NCI-H2196 (cell line): ENCODE results near the gene TEKT3.

Source experiments
- DNase-seq: peaks from one replicate; lab custom pipeline; 2025; ENCODE audit not compliant: unreplicated experiment; lab: John Stamatoyannopoulos, UW

Gene TEKT3

DNA sequence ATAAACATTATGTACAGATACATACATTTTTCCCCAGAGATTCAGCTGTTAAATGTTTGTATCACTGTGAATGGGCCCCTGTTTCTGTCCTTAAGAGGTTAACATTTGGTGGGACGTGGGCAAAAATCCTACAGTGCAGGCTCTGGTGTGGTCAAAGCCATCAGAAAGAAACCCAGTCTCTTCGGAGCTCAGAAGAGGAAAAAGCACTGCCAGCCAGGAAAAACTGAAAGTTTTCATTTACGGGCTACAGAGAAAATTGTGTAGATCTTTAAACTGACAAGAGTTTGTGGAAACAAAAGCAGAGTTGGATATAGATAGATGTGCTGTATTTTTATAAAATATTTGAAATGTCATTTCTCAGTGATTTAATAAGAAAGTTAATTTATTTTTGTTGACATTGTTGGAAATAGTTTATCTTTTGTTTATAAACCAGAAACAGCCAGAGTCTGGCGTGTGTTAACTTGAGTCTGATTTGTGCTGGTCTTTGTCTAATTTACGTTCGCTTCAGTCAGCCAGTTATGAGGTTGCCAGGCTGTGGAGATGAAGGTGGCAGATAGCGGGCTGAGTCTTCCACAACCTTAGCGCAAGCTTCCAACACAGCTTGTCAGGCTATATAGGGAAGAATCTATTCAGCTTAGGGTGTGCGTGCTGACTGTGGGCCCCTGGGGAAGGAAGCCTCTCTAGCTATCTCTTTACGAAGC lies 9.5 kb upstream of the TEKT3 start:
- no peak for DNase-seq

DNA sequence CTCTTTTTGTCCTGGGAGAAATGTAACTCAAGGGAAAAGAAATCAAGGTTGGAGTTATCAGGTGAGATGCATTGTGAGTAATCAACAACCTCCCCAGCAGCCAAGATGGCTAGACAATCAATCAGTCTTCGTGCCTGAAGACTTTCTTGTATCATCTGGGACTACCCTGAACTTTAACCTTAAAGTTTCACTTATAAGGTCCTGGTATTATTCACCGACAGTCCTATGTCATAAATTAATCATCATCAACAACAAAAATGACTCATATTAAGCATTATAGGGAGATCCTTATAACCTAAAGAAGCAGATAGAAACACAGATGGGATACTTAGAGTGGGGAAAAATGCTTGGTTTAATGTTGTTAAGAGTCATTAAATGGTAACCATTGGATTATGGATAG lies 7.7 kb upstream of the TEKT3 start:
- DNase-seq: no peak

DNA sequence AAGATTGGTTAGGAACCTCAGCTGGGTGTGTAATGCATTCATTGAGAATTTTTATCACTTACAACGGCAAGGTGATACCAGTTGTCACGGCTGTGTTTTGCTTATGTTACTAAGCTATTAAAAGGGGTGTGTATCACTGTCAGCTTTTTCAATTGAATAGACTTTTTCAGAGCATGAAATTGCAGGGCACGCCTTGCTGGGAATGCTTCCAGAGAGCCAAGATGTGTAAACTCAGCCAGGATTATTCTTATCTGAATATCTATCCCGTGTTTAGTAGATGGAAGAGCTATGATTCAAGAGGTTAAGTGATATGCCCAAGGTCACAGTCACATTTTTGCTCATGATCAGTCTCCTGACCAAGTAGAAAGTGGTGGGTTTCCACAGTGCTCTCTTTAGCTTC lies 6.6 kb upstream of the TEKT3 start:
- peak; percentile 9 for DNase-seq

DNA sequence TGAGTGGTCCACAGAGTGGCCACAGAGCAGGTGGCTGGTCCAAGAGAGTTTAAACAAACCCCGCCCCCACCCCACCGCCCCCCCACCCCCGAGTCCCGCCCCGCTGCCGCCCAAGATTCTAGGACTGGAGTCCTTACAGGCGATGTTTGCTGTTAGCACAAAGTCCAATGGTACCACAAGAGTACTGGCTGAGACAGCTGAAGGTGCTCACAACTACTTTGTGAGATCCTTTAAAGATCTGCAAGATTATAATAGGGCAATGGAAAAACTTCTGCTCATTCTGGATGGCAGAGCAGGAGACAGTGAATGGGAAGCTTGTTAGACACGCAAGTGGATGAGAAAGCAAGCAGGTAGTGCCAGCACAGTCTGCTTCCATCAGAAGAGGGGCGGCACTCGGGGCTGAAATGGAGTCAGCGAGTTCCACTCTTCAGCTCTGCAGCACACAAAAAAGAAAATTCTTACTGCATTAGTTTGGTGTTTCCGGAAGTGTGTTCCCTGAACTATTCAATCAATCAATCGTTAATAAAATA lies 4.7 kb upstream of the TEKT3 start:
- DNase-seq: no peak

DNA sequence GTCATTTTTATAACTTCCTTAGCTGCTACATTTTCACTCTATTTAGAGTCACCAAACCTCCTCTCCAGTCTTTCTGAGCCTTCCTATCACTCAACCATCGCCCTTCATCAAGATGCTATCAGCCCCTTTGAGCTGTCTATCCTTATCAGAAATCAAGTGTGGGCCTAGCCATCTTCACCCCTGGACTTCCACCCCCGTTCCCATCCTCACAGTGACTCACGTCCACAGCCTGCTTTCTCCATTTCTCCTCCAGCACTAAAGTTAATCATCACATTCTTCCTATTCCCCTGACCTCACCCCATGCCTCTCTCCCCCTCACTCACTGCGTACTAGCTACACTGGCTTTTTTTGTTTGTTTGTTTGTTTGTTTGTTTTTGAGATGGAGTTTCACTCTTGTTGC lies 2.4 kb upstream of the TEKT3 start:
- no peak for DNase-seq

DNA sequence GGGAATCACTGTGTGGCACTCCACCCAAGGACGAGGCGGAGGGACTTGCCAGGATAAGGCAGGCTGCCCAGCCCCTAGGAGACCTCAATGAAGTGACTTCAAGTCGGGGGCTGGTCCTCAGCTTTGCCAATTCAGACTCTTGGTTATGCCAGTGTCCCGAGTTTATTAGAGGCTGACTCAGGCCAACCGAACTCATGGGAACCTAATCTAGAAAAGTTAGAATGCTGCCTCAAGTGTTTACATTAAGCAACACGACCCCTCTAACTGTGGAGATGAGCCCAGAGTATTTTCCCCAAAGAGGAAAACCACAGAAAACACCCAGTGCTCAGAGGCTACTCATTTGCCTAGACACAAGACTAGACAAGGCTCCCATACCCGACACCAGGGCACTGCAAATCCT lies 1.1 kb upstream of the TEKT3 start:
- no peak for DNase-seq

DNA sequence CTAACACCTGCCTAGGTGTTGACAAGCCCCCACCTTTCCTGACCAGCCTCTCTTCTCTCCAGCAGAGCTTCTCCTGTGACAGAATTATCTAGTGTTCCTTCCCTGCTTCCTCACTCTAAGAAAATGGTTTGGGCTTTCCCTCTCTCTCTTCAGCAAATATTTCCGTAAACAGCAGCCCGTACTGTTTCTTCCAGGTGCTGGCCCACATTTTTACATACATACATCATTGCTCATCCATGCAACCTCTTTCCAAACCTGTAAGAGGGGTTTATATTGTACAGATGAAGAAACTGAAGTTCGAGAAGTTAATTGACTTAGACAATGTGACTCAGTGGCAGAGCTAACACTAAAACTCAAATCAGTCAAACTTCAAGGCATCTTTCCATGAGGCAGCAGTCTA lies 569 bp upstream of the TEKT3 start:
- no peak for DNase-seq

DNA sequence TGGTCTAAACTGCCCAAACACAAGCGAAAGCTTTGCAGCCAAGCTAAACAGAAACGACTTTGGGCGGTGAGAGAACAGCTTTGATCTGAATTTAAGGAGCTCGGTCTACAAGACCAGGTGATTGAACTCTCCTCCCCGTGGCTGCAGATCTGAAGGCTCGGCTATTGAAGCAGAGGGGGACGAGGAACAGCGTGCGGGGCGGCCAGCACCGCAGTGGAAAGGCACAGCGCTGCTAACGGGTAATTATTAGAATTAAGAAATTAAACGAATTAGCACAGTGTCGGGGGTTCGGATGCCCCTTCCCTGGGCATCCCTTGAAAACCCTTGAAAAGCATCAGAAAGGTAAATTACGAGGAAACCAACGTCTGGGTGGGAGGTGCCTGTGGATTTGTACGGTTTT lies 431 bp downstream of the TEKT3 start:
- DNase-seq: no peak

DNA sequence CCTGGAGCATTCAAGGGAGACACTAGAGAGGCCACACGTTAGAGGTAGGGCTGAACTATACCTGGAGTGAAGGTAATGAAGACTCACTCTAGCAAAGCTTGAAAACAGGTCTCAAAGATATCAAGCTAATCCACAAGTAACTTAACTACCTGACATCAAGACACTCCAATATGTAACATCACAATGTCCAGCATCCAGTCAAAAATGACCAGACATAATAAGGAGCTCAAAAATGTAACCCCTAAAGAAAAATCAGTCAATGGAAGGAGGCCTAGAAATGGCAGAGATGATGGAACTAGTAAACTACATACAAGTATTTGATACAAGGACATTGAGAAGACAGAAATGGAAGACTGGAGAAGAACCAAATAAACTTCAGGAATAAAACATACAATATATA lies 6.0 kb downstream of the TEKT3 start:
- no peak for DNase-seq

DNA sequence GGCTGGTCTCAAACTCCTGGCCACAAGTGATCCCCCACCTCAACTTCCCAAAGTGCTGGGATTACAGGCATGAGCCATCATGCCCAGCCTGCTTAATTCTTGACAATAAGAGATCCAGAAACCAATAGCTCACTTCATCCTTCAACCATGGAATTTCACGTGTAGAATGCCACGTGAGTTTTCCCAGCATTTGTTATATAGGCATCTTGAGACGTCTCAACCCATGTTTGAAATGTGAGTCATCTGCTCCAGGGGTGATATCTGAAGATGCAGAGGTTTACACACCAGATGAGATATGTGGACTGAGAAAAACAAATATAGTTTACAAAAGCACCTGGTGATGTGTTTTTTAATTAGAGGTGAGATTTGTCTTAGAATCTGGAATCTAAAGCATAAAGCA lies 7.1 kb downstream of the TEKT3 start:
- no peak for DNase-seq

DNA sequence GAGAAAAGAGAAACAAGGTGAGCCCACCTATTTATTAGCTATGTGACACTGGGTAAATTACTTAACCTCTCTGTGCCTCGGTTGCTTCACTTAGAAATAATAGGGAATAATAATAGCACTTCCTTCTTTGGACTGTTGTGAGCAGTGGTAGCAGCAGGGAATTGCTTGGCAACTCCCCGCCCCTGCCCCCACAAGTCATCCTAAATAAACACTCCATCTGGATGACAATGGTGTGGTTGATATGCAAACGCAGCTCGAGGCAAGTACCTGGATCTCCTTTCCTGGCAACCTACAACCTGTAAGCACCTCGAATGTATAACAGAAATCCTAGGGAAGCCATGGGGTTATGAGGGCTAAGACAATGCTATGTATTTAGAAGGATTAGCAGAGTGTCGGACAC lies 9.1 kb downstream of the TEKT3 start:
- no peak for DNase-seq

DNA sequence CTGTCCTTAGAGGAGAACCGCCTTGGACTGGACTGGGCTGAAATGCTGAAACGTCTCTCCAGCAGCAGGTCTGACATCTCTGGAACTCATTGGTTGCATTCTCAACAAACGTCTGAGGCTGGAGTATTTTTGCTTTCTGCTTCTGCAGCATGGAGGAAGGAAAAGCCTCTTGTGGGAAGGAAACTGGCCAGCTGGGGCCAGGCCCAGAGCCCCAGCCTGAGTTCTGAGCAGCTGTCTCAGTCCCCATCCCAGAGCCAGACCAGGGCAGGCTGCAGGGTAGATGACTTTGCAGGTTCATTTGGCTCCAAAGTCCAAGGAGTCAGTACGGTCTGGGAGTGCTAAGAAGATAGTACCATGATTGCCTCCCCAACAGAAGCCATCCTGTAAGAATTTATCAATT lies 18.3 kb downstream of the TEKT3 start:
- no peak for DNase-seq

DNA sequence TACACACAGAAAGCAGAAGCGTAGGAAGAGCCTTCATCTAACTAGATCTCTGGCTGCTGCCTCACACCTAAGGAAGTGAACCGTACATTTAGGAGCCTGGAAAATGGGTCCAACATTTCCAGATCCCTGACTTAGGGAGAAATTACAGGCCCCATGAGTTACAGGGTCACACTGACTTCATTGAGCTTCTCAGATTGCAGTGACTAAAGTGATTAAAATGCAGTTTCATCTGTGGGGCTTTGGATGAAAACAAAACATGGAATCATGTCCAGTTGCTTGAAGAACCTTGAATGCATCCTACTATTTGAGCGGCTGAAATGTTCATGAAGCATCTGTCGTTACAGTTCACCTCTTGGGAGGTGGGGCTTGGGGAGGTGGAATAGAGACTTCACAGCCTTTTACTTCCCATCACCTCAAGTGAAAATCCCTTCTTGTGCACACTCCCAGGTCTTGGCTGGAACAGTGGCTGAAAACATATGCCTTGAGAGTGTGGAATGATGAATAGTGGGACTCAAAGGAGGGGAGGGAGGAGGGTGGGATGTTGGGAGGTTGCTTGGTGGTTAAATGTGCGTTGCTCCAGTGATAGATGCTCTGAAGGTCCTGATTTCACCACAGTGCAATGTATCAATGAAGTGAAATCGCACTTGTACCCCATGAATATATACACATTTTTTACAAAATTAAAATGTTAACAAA lies 19.7 kb downstream of the TEKT3 start:
- DNase-seq: no peak

DNA sequence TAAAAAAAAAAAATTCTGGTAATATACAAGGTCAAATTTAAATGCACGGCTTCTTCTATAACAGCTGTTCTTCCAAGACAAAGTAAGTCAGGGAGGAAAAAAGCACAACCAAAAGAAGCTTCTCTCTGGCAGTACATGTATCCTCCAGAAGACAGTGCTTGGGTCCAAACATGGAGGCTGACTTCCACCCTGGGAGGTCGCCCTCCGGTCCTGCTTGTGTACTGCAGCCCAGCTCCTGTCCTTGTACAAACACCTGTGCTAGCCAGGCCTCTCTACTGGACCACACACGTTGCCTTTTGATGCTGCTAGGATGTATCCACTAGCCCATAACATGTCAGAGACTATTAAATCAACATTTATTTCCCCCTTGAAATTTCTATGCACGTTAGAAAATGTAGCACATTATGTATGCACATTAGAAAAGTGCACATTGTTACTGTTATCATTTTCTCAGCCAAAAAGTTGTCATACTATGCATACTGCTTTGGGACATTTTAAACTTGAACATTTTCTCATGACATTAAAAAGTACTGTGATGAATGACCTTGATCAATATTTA lies 21.9 kb downstream of the TEKT3 start:
- no peak for DNase-seq

DNA sequence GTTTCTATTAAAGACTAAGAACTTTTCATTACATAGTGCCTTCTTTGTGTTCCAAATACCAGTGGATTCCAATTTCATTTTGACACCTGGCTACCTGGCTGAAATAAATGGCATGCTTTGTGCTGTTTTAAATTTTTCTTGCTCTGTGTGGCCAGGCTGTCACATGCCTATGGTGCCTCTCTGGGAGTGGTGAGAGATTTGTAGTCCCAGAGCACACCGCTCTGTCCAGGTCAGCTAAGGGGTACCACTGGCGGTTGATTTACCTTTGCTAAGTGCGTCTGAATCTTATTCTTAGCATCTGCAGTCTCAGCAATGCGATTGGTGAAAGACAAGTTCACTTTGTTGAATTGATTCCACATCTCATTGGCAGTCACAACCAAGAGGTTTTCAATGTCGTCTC lies 29.4 kb downstream of the TEKT3 start:
- no peak for DNase-seq

DNA sequence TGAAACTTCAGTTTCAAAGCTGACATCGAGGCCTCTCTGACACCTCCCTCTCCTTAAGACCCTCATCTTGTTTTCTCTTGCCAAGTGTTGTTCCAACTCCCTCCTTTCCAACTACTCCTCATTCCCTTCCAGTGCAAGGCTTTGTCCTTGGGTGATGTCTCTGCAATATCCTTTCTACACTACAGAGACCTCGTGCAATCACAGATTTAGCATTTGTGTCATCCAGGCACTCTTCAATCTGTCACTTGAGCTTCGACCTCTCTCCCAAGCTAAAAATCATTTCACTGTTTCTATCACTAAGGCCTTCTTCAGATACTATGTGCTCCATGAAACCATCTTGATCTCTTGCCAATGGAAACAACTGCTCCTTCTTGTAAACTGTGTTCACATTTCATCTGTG lies 31.6 kb downstream of the TEKT3 start:
- no peak for DNase-seq

DNA sequence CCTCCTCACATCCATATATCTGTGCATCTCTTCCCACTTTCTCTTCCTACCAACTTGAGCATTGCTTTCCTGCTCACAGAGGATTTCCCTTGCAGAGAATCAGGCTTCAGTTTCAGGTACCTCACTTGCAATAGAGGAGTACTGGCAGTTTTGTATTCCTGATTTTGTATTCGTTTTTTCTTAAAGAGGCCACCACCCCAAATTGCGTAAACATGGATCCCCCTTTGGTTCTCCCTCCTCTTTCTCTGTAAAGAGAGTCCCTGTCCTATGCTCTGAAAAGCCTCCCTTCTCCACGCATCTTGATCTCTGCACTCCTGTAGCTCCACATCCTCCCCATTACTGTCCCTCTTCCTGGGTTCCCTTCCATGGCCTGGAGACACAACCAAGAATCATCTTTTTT lies 32.2 kb downstream of the TEKT3 start:
- no peak for DNase-seq

DNA sequence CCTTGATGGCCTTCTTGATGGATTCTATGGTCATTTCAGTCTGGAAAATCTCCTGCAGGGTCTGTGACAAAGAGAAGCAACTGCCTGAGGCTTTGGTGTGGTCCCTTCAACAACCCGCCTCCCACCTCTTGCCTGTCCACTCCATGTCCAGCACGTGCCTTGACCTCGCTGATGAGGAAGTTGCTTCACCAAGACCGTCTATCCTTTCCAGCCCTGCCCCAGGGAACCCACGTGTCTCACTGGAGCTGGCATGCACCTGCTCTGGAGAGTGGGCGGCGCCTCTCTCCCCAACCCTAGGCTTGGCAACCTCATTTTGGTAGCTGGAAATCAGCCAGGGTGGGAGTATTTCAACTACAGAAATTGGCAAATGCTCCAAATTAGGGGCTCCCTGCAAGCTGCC lies 32.6 kb downstream of the TEKT3 start:
- no peak for DNase-seq

DNA sequence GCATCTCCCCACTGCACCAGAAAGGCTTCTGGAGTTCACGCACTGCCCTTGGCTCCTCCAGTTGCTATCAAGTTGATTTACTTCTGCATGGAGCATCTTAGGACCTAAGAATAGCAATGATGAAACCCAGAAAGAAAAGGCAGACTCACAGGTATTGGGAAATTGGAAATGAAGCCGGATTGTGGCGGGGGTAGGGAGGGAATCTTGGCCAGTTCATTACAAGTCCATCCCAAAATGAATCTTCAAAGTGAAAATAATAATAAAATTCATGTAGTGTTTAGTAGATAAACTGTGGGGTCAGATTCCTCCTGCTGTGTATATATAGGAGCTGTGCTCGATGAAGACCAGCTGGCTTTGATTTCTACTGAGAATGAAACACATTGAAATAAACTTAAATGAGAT lies 33.7 kb downstream of the TEKT3 start:
- DNase-seq: no peak

DNA sequence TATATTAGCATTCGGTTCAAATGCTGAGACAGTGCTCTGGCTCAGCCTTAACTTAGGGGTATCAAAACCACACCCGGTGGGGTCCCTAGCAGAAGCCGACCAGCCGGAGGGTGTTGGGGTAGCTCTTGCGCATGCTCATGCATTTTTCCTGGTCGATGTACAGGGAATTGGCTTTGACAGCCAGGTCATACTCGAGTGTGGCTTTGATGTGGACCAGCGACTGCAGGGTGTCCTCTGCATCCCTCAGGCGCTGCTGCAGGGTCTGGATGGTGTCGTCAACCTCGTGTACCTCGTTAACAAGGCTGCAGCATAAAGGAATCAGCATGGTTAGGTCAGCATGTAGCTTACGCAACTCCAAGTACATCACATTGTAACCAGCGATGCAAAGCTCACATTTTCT lies 37.5 kb downstream of the TEKT3 start:
- no peak for DNase-seq

DNA sequence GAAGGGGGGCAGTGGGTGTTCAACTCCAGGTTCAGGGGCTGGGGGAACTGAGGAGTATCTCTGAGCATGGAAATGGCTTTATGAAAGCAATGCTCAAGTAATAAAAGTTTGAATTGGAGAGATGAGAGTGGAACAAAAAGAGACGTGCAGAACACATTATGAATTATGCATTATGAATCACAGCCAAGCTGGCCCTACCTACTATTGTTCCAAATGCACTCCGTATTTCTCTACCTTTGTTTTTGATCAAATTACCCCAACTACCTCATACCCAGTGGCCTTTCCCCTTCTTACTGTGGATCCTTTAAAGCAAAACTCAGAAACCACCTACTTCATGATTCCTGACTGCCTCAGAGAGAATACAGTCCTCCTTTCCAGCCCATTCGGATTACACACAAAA lies 38.1 kb downstream of the TEKT3 start:
- DNase-seq: no peak

DNA sequence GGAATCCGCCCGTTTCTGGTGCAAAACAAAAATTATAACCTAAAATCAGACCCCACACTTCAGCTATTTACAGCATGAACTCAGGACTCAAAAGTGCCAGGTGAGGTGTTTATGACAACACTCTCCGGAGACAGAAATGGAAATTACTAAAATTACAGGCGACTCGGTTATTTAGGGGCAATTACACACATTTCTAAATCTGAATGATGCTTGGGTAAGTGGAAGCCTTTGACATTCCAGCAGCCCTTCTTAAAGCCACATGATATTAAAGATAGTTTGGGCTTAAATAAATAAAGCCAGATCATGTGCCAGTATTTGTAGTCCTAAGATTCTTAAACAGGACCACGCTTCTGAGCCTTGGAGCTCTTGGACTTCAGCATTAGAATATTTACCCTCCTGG lies 39.6 kb downstream of the TEKT3 start:
- DNase-seq: no peak

DNA sequence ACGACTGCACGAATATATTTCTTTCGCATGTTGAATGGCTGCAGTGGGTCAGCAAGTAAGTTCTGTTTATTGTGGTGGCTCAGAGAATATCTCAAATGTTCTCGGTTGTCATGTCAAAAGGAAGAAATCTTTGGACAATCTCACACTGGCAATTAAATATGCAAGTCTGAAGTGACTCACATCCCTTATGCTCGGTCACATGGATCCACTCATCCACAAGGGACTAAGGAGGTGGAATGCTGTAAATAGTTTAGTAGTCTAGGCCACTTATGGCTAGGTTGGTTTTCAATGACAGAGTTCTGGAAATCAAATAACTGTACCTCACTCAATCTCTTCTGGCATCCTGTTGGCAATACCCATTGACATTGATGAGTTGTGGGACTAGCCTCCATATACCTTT lies 43.2 kb downstream of the TEKT3 start:
- no peak for DNase-seq
